Measurements from ENCODE around the gene BSN. TPM values are rescaled to one million over a fixed set of nuclear protein-coding genes. Genes with fewer than 3 reads are reported as not detected.

The BSN gene
- total RNA-seq, 1 donor from 2014 or later, result 0.77 TPM

DNA sequence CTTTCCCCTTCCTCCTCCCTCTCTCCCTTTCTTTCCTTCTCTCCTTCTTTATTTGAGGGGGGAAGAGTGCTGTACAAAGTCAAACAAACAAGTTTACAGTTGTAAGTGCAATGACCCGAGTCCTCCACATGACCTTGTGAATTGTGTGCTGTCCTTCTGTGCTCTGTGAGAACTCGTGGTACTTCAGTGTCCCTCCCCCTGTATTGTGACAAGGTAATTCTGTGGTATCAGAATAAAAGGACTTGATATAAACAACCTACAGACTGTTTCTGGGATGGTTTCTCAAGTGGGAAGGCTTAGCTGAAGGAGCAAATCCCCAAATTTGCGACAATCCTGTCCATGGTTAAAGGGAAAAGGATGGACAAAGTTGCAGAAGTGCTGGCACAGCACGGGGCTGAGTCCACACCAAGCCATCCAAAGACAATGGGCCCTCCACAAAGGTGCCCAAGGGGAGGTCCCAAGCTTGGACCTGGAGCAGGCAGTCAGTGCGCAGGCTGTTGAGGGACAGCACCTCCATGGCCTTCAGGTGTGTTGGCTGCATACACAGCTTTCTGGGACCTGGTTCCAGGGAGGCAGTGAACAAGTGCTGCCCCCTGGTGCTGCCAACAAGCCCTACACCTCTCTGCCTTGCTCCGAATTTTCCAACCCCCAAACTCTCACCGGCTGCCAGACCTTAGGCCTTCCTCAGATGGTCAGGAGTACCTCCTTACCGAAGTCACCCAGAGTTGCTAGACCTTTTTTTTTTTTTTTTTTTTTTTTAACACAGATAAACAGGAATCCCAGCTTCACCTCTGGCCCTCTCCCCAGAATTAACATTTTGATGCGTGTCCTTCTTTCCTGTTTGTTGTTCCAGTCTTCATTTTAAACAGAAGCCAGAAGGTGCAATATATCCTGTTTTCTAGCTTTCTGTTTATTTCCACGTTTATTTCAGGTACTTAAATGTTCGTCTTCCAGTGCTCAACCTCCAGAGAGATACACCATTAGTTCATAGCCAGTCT, 117.3 kb downstream of the BSN start:
- no peak overlapping the region for H3K4me3 Mint-ChIP-seq (ENCODE audit: unreplicated experiment)
- TF ChIP-seq, protein P1, sequence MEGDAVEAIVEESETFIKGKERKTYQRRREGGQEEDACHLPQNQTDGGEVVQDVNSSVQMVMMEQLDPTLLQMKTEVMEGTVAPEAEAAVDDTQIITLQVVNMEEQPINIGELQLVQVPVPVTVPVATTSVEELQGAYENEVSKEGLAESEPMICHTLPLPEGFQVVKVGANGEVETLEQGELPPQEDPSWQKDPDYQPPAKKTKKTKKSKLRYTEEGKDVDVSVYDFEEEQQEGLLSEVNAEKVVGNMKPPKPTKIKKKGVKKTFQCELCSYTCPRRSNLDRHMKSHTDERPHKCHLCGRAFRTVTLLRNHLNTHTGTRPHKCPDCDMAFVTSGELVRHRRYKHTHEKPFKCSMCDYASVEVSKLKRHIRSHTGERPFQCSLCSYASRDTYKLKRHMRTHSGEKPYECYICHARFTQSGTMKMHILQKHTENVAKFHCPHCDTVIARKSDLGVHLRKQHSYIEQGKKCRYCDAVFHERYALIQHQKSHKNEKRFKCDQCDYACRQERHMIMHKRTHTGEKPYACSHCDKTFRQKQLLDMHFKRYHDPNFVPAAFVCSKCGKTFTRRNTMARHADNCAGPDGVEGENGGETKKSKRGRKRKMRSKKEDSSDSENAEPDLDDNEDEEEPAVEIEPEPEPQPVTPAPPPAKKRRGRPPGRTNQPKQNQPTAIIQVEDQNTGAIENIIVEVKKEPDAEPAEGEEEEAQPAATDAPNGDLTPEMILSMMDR (IDR thresholded peaks at IDR 0.05), result peak; percentile 93
- H3K4me1 Mint-ChIP-seq (ENCODE audit: low read depth), result peaks cover 31% of the 10 kb centered on the region
- no peak for DNase-seq (ENCODE audit: low spot score)
- peaks cover 4% of the 10 kb centered on the region for H3K36me3 Mint-ChIP-seq (ENCODE audit: low read depth)
- H3K27me3 Mint-ChIP-seq (ENCODE audit: low read depth), result no peaks in the 10 kb centered on the region
- H3K9me3 Mint-ChIP-seq (ENCODE audit: low read depth), result no peaks in the 10 kb centered on the region
- H3K27ac Mint-ChIP-seq (ENCODE audit: unreplicated experiment), result no peak overlapping the region

GRCh38 chr3:49673121-49673714, 118.9 kb downstream of the BSN start:
- DNase-seq (ENCODE audit: low spot score), result no peak
- Mint-ChIP-seq H3K9me3 (ENCODE audit: low read depth) (no peaks in the 10 kb centered on the region), H3K4me1 (ENCODE audit: low read depth) (peaks cover 24% of the 10 kb centered on the region), H3K27ac (ENCODE audit: unreplicated experiment) (peak overlapping the region; percentile 99), H3K36me3 (ENCODE audit: low read depth) (peaks cover 6% of the 10 kb centered on the region), H3K27me3 (ENCODE audit: low read depth) (no peaks in the 10 kb centered on the region), H3K4me3 (ENCODE audit: unreplicated experiment) (peak overlapping the region; percentile 90)
- TF ChIP-seq, protein P1 (IDR thresholded peaks at IDR 0.05), result no peak

DNA sequence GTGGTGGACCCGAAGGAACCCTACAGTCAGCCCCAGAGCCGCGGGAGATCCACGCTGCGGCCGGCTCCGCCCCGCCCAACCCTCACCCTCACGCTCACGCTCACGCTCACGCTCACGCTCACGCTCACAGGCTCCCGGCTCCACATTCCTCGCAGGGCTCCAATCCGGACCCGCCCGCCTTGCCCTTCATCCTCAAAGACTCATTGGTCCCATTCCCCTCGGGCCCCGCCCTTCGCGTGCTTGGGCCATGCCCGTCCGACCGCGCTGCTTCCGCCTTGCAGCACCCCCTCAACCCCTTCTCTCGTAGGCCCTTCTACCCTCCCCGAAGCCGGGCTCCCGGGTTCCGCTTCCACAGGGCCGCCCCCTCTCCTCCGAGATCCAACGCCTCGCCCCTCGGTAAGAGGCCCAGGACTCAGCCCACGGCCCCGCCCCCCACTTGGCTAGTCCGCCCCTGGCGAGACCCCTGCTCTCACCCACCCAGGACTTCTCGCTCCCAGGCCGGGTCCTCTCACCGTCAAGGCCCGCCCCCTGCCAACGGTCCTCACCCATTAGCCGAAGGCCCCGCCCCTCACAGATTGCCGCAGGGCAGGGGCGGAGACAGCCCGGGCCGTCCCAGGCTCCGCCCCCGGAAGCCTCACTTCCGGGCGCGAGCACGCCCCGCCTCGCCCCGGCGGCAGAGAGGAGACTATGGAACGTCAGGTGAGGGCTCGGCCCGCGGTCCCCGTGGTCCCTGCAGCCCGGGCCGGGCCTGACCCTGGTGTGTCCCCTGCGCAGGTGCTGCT, 119.6 kb downstream of the BSN start, which contains the start of gene APEH:
APEH (plus strand) TSS at position 637 of the 782 bp plus-strand sequence; CDS start at position 688, 51 bp downstream.
- Mint-ChIP-seq H3K9me3 (ENCODE audit: low read depth) (no peaks in the 10 kb centered on the region), H3K4me1 (ENCODE audit: low read depth) (peaks cover 18% of the 10 kb centered on the region), H3K27ac (ENCODE audit: unreplicated experiment) (peak within 1 kb of the TSS; percentile 99), H3K27me3 (ENCODE audit: low read depth) (no peaks in the 10 kb centered on the region), H3K36me3 (ENCODE audit: low read depth) (peaks cover 7% of the 10 kb centered on the region), H3K4me3 (ENCODE audit: unreplicated experiment) (peak within 1 kb of the TSS; percentile 90)
- TF ChIP-seq, protein P1 (IDR thresholded peaks at IDR 0.05), result no peak
- DNase-seq (ENCODE audit: low spot score), result no peak

GRCh38 chr3:49674497-49674983, 120.3 kb downstream of the BSN start:
- TF ChIP-seq, protein P1 (IDR thresholded peaks at IDR 0.05), result peak; percentile 46
- H3K4me1 Mint-ChIP-seq (ENCODE audit: low read depth), result peaks cover 16% of the 10 kb centered on the region
- H3K36me3 Mint-ChIP-seq (ENCODE audit: low read depth), result peaks cover 7% of the 10 kb centered on the region
- H3K4me3 Mint-ChIP-seq (ENCODE audit: unreplicated experiment), result peak overlapping the region; percentile 90
- no peaks in the 10 kb centered on the region for H3K27me3 Mint-ChIP-seq (ENCODE audit: low read depth)
- no peaks in the 10 kb centered on the region for H3K9me3 Mint-ChIP-seq (ENCODE audit: low read depth)
- DNase-seq (ENCODE audit: low spot score), result no peak
- H3K27ac Mint-ChIP-seq (ENCODE audit: unreplicated experiment), result peak overlapping the region; percentile 17

Data from chondrocyte (in vitro differentiated cells).